CD4-positive, alpha-beta T cell treated with Interferon alpha-2 for 1 hour (primary cell): Measurements from ENCODE around the gene KCNA2.
A peak's percentile ranks its signal among the peaks of the same experiment; 100 is the strongest.

Experiments used
- DNase-seq, 2 donors: peaks; one replicate each; pipeline ENCODE4 v3.0.0-alpha.2; 2020 to 2022

KCNA2 gene

DNA sequence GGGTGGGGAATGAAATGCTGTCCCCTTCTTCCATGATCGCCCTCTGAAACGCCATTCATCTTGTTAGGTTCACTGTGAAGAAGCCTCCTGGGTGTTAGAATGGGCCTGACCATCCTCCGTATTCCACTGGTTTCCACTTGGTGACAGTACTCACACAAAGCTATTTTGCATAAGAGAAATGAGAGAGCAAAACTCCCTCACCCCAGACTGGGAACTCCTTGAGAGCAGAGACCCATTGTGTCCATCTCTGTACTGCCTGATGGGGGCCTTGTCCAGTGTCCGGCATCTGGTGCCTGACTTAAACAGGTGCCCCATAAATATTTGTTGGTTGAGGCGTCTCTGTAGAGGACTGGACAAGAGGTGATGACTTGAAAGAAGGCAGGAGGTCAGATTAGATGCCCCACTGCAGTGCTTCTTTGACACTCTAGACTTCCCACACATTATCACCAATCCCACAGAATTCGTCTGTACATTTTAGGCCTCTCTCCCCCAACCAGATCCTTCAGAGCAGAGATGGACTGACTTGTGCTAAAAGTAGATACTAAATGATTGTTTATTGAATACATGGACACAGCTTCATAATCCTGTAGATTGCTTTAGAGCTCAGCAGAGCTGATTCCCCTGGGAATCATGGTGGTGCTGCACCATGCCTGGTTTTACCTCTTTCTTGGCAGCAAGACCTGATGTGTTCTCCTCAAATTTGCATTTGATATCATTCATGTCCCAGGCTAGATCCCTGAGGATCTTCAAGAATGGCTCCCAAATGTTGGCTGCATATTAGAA is 22.4 kb upstream of the KCNA2 start:
- no peak for DNase-seq

DNA sequence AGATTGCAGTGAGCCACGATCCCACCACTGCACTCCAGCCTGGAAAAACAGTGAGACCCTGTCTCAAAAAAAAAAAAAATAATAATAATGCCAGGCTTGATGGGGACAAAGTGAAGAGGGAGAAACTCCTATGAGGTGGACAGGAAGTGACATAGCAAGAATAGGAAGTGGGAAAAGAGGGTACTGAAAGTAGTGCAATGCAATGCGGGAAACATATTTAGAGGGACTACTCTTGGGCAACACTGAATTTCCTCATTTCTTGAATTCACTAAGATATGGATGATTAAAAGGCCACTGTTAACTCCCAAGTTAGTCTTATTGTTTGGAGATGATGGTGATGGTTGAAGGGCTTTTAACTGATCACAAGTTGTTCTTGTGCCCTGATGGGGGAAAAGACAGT is 21.6 kb upstream of the KCNA2 start:
- no peak for DNase-seq

DNA sequence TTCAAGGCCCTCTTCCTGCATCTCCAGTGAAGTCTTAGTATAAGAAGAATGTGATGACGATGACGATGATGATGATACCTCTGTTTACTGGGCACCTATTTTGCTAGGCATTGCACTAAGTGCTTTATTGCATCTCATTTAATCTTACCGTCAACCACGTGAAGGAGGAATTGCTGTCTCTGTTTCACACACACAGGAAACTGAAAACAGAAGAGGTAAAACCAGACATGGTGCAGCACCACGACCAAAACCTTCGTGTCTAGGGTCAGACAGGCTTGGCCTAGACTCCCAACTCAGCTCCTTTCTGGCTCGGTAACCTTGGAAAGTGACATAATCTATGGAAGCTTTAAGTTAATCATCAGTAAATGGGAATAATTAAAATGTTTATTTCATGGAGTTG is 20.7 kb upstream of the KCNA2 start:
- no peak for DNase-seq

GRCh38 chr1:110620686-110621085 is 14.5 kb upstream of the KCNA2 start:
- no peak for DNase-seq

DNA sequence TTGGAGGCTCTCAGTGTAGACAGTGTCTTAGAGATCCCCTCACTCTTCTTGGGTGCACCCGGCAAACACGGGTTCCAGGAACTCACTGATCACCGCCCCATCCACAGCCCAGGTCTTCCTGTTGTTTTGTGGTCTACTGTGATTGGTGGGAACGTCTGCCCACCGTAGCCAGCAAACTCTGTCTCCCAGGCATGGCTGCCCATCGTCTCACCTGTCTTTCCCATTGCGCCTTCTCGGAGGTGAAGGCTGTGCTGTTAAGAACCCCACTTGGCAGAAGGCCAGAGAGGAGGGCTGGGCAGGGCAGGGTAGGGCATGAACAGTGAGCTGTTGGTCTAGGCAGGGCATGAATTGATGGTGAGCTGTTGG is 14.1 kb upstream of the KCNA2 start:
- DNase-seq, result peak in 1 of 2 donors; percentile 42

- peak; percentile 88 to 91 for DNase-seq
Measured at GRCh38 chr1:110619412-110620249, 13.5 kb upstream of the KCNA2 start.

DNA sequence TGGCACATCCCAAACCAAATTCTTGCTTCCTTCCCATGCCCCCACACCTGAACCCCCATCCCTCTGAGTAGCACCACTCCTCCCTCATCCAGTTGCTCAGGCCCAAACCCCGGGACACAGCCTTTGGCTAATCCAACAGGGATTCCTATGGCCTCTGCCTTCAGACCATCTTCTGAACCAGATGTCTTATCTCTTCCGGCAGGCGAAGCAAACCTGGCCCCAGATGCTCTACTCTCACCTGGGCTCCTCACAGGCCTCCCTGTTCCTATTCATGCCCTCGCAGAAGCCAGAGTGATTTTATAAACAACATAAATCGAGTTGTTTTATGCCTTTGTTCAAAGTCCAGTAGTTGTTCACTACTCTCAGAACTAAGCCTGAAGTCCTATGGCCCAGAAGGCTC is 12.5 kb upstream of the KCNA2 start:
- DNase-seq, result no peak

- DNase-seq, result no peak
Measured at GRCh38 chr1:110617589-110617988, 11.4 kb upstream of the KCNA2 start.

GRCh38 chr1:110617116-110617515 is 11.0 kb upstream of the KCNA2 start:
- DNase-seq, result no peak

- no peak for DNase-seq
Measured at GRCh38 chr1:110616587-110616986, 10.4 kb upstream of the KCNA2 start.

- DNase-seq, result peak; percentile 47 to 66
Measured at GRCh38 chr1:110615548-110616130, 9.5 kb upstream of the KCNA2 start.

GRCh38 chr1:110612060-110612745 is 6.0 kb upstream of the KCNA2 start:
- DNase-seq, result no peak

DNA sequence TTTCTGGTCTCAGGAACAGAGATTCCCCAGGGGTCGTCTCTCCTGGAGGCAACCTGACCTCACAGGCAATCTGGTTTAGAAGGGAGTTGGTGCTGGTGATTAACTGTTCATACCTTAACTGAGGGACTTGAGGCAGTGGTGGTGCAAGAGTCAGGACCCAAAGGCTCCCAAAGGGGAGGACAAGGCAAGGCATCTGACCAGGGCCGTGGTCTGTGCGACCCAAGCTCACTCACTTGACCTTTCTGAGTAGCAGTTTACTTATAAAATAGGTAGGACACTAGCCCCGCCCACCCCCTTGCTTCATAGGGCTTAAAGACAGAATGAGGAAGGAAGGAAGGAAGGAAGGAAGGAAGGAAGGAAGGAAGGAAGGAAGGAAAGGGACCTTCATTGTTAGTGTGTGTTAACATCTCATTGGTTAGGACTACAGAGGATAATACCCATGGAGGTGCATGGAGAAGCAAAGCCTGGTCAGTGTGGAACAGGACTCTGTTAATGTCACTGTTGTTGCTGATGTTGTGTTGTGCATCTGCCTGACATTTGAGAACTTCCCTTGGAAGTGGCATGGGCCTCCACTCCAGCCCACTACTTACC is 4.6 kb upstream of the KCNA2 start:
- no peak for DNase-seq

DNA sequence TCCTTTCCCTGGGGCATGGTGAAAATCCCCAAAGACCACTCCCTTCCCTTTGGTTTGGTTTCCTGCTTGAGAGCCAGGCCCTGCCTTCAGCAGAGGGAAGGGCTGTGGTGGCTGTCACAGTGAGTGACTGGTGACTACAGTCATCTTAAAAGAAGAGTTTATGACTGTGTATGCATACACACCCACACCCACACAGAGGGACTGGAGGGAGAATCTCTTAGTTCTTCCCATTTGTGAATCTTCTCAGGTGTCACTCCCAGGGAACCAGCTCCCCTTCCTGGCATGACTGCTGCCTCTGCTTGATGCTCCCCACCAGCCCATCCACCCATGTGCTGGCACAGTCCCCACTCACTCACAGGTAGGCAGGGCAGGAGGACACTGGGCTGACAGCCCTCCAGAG is 3.9 kb upstream of the KCNA2 start:
- no peak for DNase-seq

GRCh38 chr1:110608247-110608646 is 2.1 kb upstream of the KCNA2 start:
- no peak for DNase-seq

DNA sequence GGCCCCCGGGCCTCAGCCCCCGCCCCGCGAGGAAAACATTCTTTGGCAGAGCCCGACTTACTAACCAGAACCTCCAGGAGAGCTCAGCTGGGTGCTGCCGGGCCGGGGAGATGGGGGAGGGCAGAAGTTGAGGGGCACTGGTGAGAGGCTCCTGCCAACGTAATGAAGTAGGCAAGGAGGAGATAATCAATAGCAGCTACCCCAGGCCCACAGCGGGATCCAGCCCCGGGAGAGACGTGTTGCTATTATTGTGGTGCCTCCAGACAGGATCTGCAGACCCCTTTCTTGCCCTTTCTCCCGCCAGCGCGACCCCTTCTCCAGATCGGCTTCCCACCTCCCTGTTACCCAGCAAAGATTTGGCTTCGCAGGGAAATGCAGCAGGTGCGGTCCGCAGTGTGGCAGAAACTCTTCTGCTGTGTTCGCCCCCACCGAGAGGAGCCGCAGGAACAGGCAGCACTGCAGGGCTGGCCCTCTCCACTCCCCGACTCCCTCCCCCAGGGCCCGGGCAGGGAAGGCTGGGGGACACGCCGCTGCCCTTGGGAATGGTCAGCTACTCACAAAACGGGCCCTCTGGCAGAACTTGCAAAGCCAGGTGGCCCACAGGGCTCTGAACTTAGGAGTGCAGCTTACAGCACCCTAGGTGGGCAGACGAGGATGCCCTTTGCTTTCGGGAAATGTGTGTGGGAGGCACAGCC is 1.5 kb upstream of the KCNA2 start:
- no peak for DNase-seq

DNA sequence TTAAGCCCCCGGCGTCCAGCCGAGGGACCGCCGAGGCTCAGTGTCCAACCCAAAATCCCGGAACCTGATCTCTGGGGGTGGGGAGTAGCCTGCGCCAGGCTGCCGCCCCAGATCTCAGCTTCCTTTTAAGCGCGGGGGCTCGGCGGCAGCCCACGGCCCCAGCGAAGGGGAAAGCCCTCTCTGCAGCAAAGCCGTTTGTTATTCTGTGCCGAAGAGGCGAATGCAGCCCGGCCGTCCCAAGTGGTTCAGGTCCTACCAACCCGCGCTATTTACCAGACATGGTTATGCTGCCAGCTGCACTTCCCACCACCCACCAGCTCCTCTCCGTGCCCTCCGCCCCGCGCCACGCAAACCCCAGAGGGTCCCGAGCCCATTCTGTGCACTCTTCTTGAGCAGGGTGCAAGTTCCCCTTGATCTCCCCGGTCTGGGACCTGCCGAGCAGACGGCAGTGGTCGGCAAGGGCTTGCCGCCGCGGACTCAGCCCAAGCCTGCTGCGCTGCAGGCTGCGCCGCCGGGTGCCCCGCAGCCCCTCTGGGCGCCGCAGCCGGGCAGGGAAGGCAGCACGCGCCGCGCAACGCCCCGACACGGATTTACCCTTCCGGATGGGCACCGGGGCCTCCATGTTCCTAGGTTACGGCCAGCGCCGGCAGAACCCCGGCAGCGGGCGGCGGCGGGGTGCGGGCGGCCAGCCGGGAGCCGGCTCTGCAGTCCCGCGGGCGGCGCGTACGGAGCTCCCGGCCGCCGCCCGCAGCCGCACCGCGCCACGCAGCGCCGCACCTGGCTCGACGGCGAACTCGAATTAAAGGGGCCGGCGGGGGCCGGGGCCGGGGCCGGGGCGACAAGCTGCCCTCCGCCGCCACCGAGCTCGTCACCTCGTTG is 738 bp upstream of the KCNA2 start:
- DNase-seq, result peak in 1 of 2 donors; percentile 9

GRCh38 chr1:110605446-110605845 is 712 bp downstream of the KCNA2 start:
- DNase-seq, result no peak

- no peak for DNase-seq
Measured at GRCh38 chr1:110604586-110605148, 1.5 kb downstream of the KCNA2 start.

GRCh38 chr1:110603058-110603457 is 3.1 kb downstream of the KCNA2 start:
- DNase-seq, result no peak

GRCh38 chr1:110602466-110602865 is 3.7 kb downstream of the KCNA2 start:
- no peak for DNase-seq
